HEK293 (cell line): Measurements from ENCODE around the gene MYRIP.

ENCODE experiments used
- CTCF ChIA-PET: fragments of 350-600 bp; formaldehyde crosslinking; extraction: SDS; loops from one replicate; lab custom pipeline; 2021; ENCODE audit warnings: antibody characterized with exemption; lab: Yijun Ruan, JAX
- POLR2A ChIA-PET: fragments of 300-600 bp; formaldehyde crosslinking; extraction: SDS; loops from one replicate; lab custom pipeline; 2020; ENCODE audit warnings: antibody characterized with exemption, inconsistent platforms; lab: Yijun Ruan, JAX
- H3K27ac ChIP-seq: fragments of 200-500 bp; sonication (Bioruptor generic); 2 replicates; pipeline ENCODE4 v1.5.1; 2014; ENCODE audit warnings: low read depth, low read length, control low read depth, inconsistent platforms; ENCODE audit errors: extremely low read depth
- H3K36me3 ChIP-seq, 2 experiments: fragments of 200-500 bp in 1 of 2; sonication (Bioruptor generic) in 1 of 2; 1 replicate in 1 of 2; 2 replicates in 1 of 2; pipeline ENCODE4 v1.5.1; 2014 to 2017; ENCODE audit warnings: inconsistent platforms in 2 of 2, low read length in 2 of 2; ENCODE audit not compliant: control insufficient read depth in 2 of 2, insufficient read depth in 1 of 2
- H3K4me1 ChIP-seq: fragments of 200-500 bp; sonication (Bioruptor generic); 2 replicates; pipeline ENCODE4 v1.5.1; 2014; ENCODE audit warnings: mild to moderate bottlenecking, low read length, inconsistent platforms; ENCODE audit not compliant: control insufficient read depth, insufficient read depth
- H3K4me3 ChIP-seq: 2 replicates; pipeline ENCODE4 v1.5.1; 2011; ENCODE audit warnings: low read depth, mild to moderate bottlenecking, control low read depth, low read length, moderate library complexity
- H3K9me3 ChIP-seq: fragments of 200-500 bp; sonication (Bioruptor generic); 2 replicates; pipeline ENCODE4 v1.5.1; 2014; ENCODE audit warnings: low read depth, low read length, inconsistent platforms; ENCODE audit not compliant: control insufficient read depth, insufficient read depth
- TCF7L2 ChIP-seq: IDR thresholded peaks from 2 replicates; pipeline ENCODE4 v1.6.1; 2011; ENCODE audit warnings: low read depth, mild to moderate bottlenecking, inconsistent platforms, low read length, moderate library complexity, borderline replicate concordance
- ZBTB44 ChIP-seq: fragments of 450-650 bp; IDR thresholded peaks from 2 replicates; pipeline ENCODE4 v1.5.1; 2018; ENCODE audit warnings: missing biosample characterization, mild to moderate bottlenecking, missing genetic modification characterization
- ZFHX2 ChIP-seq: fragments of 450-650 bp; formaldehyde crosslinking; conservative IDR thresholded peaks from 2 replicates; pipeline ENCODE4 v1.5.1; 2016; ENCODE audit warnings: missing biosample characterization, missing genetic modification characterization
- ZFP3 ChIP-seq: fragments of 450-650 bp; formaldehyde crosslinking; IDR thresholded peaks from 2 replicates; pipeline ENCODE4 v1.5.1; 2016; ENCODE audit warnings: low read depth, missing biosample characterization, missing genetic modification characterization
- ZNF10 ChIP-seq: fragments of 450-650 bp; formaldehyde crosslinking; IDR thresholded peaks from 2 replicates; pipeline ENCODE4 v1.5.1; 2017; ENCODE audit warnings: missing biosample characterization, missing genetic modification characterization
- ZNF146 ChIP-seq: fragments of 450-650 bp; formaldehyde crosslinking; IDR thresholded peaks from 2 replicates; pipeline ENCODE4 v1.5.1; 2016; ENCODE audit warnings: missing biosample characterization, missing genetic modification characterization
- ZNF157 ChIP-seq: fragments of 450-650 bp; formaldehyde crosslinking; IDR thresholded peaks from 2 replicates; pipeline ENCODE4 v1.5.1; 2016; ENCODE audit warnings: missing biosample characterization, missing genetic modification characterization
- ZNF175 ChIP-seq: fragments of 450-650 bp; formaldehyde crosslinking; IDR thresholded peaks from 2 replicates; pipeline ENCODE4 v1.5.1; 2016; ENCODE audit warnings: missing biosample characterization, missing genetic modification characterization
- ZNF19 ChIP-seq: fragments of 450-650 bp; formaldehyde crosslinking; IDR thresholded peaks from 2 replicates; pipeline ENCODE4; 2016; ENCODE audit warnings: missing biosample characterization, missing genetic modification characterization, low read depth
- ZNF214 ChIP-seq: fragments of 450-650 bp; formaldehyde crosslinking; IDR thresholded peaks from 2 replicates; pipeline ENCODE4 v1.5.1; 2017; ENCODE audit warnings: missing biosample characterization, mild to moderate bottlenecking, missing genetic modification characterization, borderline replicate concordance
- ZNF354C ChIP-seq: fragments of 450-650 bp; formaldehyde crosslinking; IDR thresholded peaks from 2 replicates; pipeline ENCODE4 v1.5.1; 2016; ENCODE audit warnings: missing biosample characterization, missing genetic modification characterization, low read depth, borderline replicate concordance
- ZNF473 ChIP-seq: fragments of 450-650 bp; formaldehyde crosslinking; IDR thresholded peaks from 2 replicates; pipeline ENCODE4 v1.5.1; 2017; ENCODE audit warnings: missing biosample characterization, missing genetic modification characterization
- ZNF48 ChIP-seq: fragments of 450-650 bp; formaldehyde crosslinking; IDR thresholded peaks from 2 replicates; pipeline ENCODE4 v1.5.1; 2016; ENCODE audit warnings: missing biosample characterization, missing genetic modification characterization
- ZNF529 ChIP-seq: fragments of 450-650 bp; formaldehyde crosslinking; IDR thresholded peaks from 2 replicates; pipeline ENCODE4 v1.5.1; 2017; ENCODE audit warnings: missing genetic modification characterization, missing biosample characterization; ENCODE audit not compliant: insufficient replicate concordance
- ZNF610 ChIP-seq: fragments of 450-650 bp; formaldehyde crosslinking; IDR thresholded peaks from 2 replicates; pipeline ENCODE4 v1.5.1; 2016; ENCODE audit warnings: missing biosample characterization, missing genetic modification characterization, borderline replicate concordance
- ZNF701 ChIP-seq: fragments of 450-650 bp; formaldehyde crosslinking; IDR thresholded peaks from 2 replicates; pipeline ENCODE4 v1.5.1; 2016; ENCODE audit warnings: missing biosample characterization, missing genetic modification characterization
- ZNF707 ChIP-seq: fragments of 450-650 bp; formaldehyde crosslinking; IDR thresholded peaks from 2 replicates; pipeline ENCODE4 v1.5.1; 2016; ENCODE audit warnings: missing biosample characterization, missing genetic modification characterization
- ZSCAN16 ChIP-seq: fragments of 450-650 bp; formaldehyde crosslinking; IDR thresholded peaks from 2 replicates; pipeline ENCODE4 v1.5.1; 2016; ENCODE audit warnings: missing biosample characterization, missing genetic modification characterization
- ZSCAN4 ChIP-seq: fragments of 450-650 bp; formaldehyde crosslinking; IDR thresholded peaks from 2 replicates; pipeline ENCODE4 v1.5.1; 2017; ENCODE audit warnings: missing biosample characterization, missing genetic modification characterization
- TF ChIP-seq, protein P1 (sequence below): sonication (generic); formaldehyde crosslinking; IDR thresholded peaks from 2 replicates; pipeline ENCODE4 v1.8.1; 2022; ENCODE audit warnings: mild to moderate bottlenecking, moderate library complexity, missing genetic modification reagents

The MYRIP gene

DNA sequence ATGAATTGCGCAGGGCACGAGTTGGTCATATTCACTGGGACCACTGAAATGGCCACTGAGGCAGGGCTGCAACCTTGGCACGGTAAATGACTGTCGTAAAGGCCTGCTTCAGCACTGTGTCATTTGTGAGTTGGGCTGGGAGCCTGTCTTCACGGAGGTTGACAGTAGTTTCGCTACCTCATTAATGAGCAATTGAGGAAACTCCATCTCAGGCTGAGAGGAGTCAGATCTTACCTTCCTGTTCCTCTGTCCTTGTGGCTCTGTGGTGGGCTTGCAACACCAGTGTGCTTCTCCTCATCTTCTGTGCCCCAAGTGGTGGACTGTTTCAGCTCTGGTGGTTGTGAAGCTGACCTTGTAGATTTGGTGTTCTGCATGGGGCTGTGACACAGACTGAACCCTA is 420.0 kb downstream of the MYRIP start:
- ChIA-PET CTCF (interaction anchor here (0.6 kb wide), 1 partner anchor 28 kb away, joined by 3 read pairs; no protein-coding TSS in a partner anchor), POLR2A (no interaction called here)
- Histone ChIP-seq H3K4me1 (no peaks in the 10 kb centered on the region), H3K27ac (no peak overlapping the region), H3K9me3 (no peaks in the 10 kb centered on the region), H3K36me3 (no peaks in the 10 kb centered on the region), H3K4me3 (no peak overlapping the region)
- TF ChIP-seq ZNF214 (tag by site-specific recombination) (no peak), ZFHX2 (tag by site-specific recombination) (no peak), ZNF354C (no peak), ZNF701 (tag by site-specific recombination) (no peak), ZNF175 (no peak)

GRCh38 chr3:40229963-40230362 is 420.6 kb downstream of the MYRIP start:
- ChIA-PET POLR2A (no interaction called here), CTCF (interaction anchor here (0.6 kb wide), 2 partner anchors 28 to 227 kb away, joined by 3 read pairs; partner anchors contain the start of gene RPL14)
- H3K4me3 ChIP-seq: no peak overlapping the region
- H3K36me3 ChIP-seq: no peaks in the 10 kb centered on the region
- no peak overlapping the region for H3K27ac ChIP-seq
- no peak for TF ChIP-seq ZNF701 (tag by site-specific recombination)
- no peaks in the 10 kb centered on the region for H3K4me1 ChIP-seq
- no peaks in the 10 kb centered on the region for H3K9me3 ChIP-seq

- H3K4me3 ChIP-seq: no peak overlapping the region
- no peaks in the 10 kb centered on the region for H3K36me3 ChIP-seq
- ChIA-PET POLR2A (no interaction called here), CTCF (interaction anchor here (0.6 kb wide), 1 partner anchor 227 kb away, joined by 3 read pairs; the partner anchor contains the start of gene RPL14)
- H3K9me3 ChIP-seq: no peaks in the 10 kb centered on the region
- TF ChIP-seq ZNF610 (tag by site-specific recombination): no peak
- TF ChIP-seq TCF7L2: no peak
- H3K27ac ChIP-seq: no peak overlapping the region
- no peaks in the 10 kb centered on the region for H3K4me1 ChIP-seq
Measured at GRCh38 chr3:40230382-40230781, 421.0 kb downstream of the MYRIP start.

- Histone ChIP-seq H3K4me3 (no peak overlapping the region), H3K27ac (no peak overlapping the region), H3K4me1 (no peaks in the 10 kb centered on the region), H3K9me3 (no peaks in the 10 kb centered on the region), H3K36me3 (no peaks in the 10 kb centered on the region)
- no peak for TF ChIP-seq ZFP3 (tag by site-specific recombination)
- no peak for TF ChIP-seq ZNF157
- TF ChIP-seq, protein P1, sequence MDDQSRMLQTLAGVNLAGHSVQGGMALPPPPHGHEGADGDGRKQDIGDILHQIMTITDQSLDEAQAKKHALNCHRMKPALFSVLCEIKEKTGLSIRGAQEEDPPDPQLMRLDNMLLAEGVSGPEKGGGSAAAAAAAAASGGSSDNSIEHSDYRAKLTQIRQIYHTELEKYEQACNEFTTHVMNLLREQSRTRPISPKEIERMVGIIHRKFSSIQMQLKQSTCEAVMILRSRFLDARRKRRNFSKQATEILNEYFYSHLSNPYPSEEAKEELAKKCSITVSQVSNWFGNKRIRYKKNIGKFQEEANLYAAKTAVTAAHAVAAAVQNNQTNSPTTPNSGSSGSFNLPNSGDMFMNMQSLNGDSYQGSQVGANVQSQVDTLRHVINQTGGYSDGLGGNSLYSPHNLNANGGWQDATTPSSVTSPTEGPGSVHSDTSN (CRISPR knock-in tag): no peak
- no peak for TF ChIP-seq ZNF48
- no peak for TF ChIP-seq ZNF10 (tag by site-specific recombination)
- TF ChIP-seq ZNF707: no peak
- TF ChIP-seq ZNF146: no peak
- TF ChIP-seq ZSCAN4 (tag by site-specific recombination): no peak
- no peak for TF ChIP-seq ZSCAN16 (tag by site-specific recombination)
- TF ChIP-seq ZBTB44: no peak
- TF ChIP-seq ZNF19 (tag by site-specific recombination): no peak
- no peak for TF ChIP-seq ZNF473 (tag by site-specific recombination)
- TF ChIP-seq ZNF529 (tag by site-specific recombination): no peak
- ChIA-PET POLR2A (no interaction called here), CTCF (interaction anchor here (0.7 kb wide), 1 partner anchor 81 kb away, joined by 7 read pairs; no protein-coding TSS in a partner anchor)
Measured at GRCh38 chr3:40232626-40233025, 423.2 kb downstream of the MYRIP start.
